B cell (primary cell): ENCODE data around the gene SAMD10. TPM values are rescaled to one million over a fixed set of nuclear protein-coding genes. Genes with fewer than 3 reads are reported as not detected.

ENCODE experiments used
- ATAC-seq: fragments of 200-7000 bp; cut with Tn5 transposase; one replicate; pipeline ENCODE4 v1.10.0; 2021; ENCODE audit warnings: low read depth, mild to moderate bottlenecking, moderate number of reproducible peaks, moderate library complexity
- CTCF ChIA-PET: fragments of 350-600 bp; sonication (Branson Sonifier 250); formaldehyde crosslinking; loops from one replicate; lab custom pipeline; 2021; ENCODE audit warnings: antibody characterized with exemption, inconsistent platforms; lab: Charles Lee
- POLR2A ChIA-PET: fragments of 350-600 bp; sonication (Branson Sonifier 250); formaldehyde crosslinking; loops from one replicate; lab custom pipeline; 2021; ENCODE audit warnings: antibody characterized with exemption; lab: Charles Lee
- DNase-seq: peaks from one replicate; pipeline ENCODE4 v3.0.0; 2013
- H2AFZ ChIP-seq: 2 replicates; pipeline ENCODE4 v1.6.1; 2012; ENCODE audit warnings: mild to moderate bottlenecking, low read depth, low read length; ENCODE audit not compliant: insufficient read depth, poor library complexity, severe bottlenecking
- H3K27ac ChIP-seq, 2 donors: 1 replicate in 1 of 2; 2 replicates in 1 of 2; pipeline ENCODE4 v1.5.1; 2012 to 2013; ENCODE audit warnings: low read length in 2 of 2, mild to moderate bottlenecking in 2 of 2, moderate library complexity in 1 of 2
- H3K27me3 ChIP-seq, 4 experiments: fragments of 200-600 bp in 1 of 4; sonication (generic) in 1 of 4; replicated peaks in 1 of 4; 1 replicate in 2 of 4; 2 replicates in 2 of 4; pipeline versions ENCODE4 v1.6.1 to v1.7.0; 2013 to 2016; ENCODE audit warnings: low read length in 3 of 4, mild to moderate bottlenecking in 2 of 4, mixed read lengths in 1 of 4, moderate library complexity in 1 of 4; ENCODE audit not compliant: insufficient read depth in 4 of 4, control insufficient read depth in 3 of 4; ENCODE audit errors: control extremely low read depth in 1 of 4
- H3K36me3 ChIP-seq, 2 experiments: replicated peaks in 1 of 2; 1 replicate in 1 of 2; 2 replicates in 1 of 2; pipeline versions ENCODE4 v1.6.1 to v1.7.1; 2013; ENCODE audit warnings: low read length in 1 of 2; ENCODE audit not compliant: insufficient read depth in 2 of 2, control insufficient read depth in 1 of 2; ENCODE audit errors: control extremely low read depth in 1 of 2, extremely low read depth in 1 of 2
- H3K4me1 ChIP-seq, 2 donors: fragments of 200-600 bp in 1 of 2; sonication (generic) in 1 of 2; 1 replicate in 1 of 2; 2 replicates in 1 of 2; pipeline versions ENCODE4 v1.5.1 to v1.6.1; 2013 to 2017; ENCODE audit warnings: low read length in 2 of 2; ENCODE audit not compliant: control insufficient read depth in 2 of 2, insufficient read depth in 2 of 2
- H3K4me2 ChIP-seq: replicated peaks from 2 replicates; pipeline ENCODE3; 2012; ENCODE audit warnings: mild to moderate bottlenecking, low read depth, low read length; ENCODE audit not compliant: poor library complexity, severe bottlenecking
- H3K4me3 ChIP-seq, 5 experiments: fragments of 200-600 bp in 1 of 5; sonication (generic) in 1 of 5; 1 replicate in 3 of 5; 2 replicates in 2 of 5; pipeline versions ENCODE4 v1.5.1 to v1.7.0; 2011 to 2016; ENCODE audit warnings: low read length in 4 of 5, mild to moderate bottlenecking in 4 of 5, low read depth in 2 of 5, control low read depth in 1 of 5, moderate library complexity in 1 of 5; ENCODE audit not compliant: insufficient read depth in 1 of 5; ENCODE audit errors: control extremely low read depth in 1 of 5, extremely low read depth in 1 of 5
- H3K79me2 ChIP-seq: fragments of 200-600 bp; sonication (generic); one replicate; pipeline ENCODE4 v1.6.0; 2016; ENCODE audit warnings: low read length; ENCODE audit not compliant: control insufficient read depth, insufficient read depth
- H3K9ac ChIP-seq: fragments of 200-600 bp; sonication (generic); 2 replicates; pipeline ENCODE4 v1.6.1; 2017; ENCODE audit warnings: mild to moderate bottlenecking, low read length, moderate library complexity
- H3K9me3 ChIP-seq, 3 donors: one replicate each; pipeline versions ENCODE4 v1.6.1 to v1.7.1; 2013; ENCODE audit warnings: low read length in 2 of 3; ENCODE audit not compliant: control insufficient read depth in 2 of 3, insufficient read depth in 1 of 3; ENCODE audit errors: control extremely low read depth in 1 of 3
- H4K20me1 ChIP-seq: 2 replicates; pipeline ENCODE4 v1.6.0; 2012; ENCODE audit warnings: mild to moderate bottlenecking, low read length; ENCODE audit not compliant: insufficient read depth, control insufficient read depth, poor library complexity, severe bottlenecking
- H3K27ac Mint-ChIP-seq: one replicate; pipeline ENCODE4 v1.8.0; 2021; ENCODE audit warnings: mixed read lengths
- H3K27me3 Mint-ChIP-seq: one replicate; pipeline ENCODE4 v1.8.0; 2021; ENCODE audit warnings: mixed read lengths
- H3K4me1 Mint-ChIP-seq: one replicate; pipeline ENCODE4 v1.8.0; 2021; ENCODE audit warnings: mixed read lengths
- H3K4me3 Mint-ChIP-seq: one replicate; pipeline ENCODE4 v1.8.0; 2021; ENCODE audit warnings: mixed read lengths
- H3K9me3 Mint-ChIP-seq: one replicate; pipeline ENCODE4 v1.8.0; 2022; ENCODE audit warnings: mixed read lengths; ENCODE audit not compliant: insufficient read depth
- EZH2 ChIP-seq: IDR thresholded peaks from 2 replicates; pipeline ENCODE4 v1.6.1; 2012; ENCODE audit warnings: borderline replicate concordance, low read depth, mild to moderate bottlenecking, moderate library complexity, low read length; ENCODE audit not compliant: insufficient read depth, poor library complexity, severe bottlenecking
- WGBS: methylation state at CpG from one replicate; pipeline ENCODE4 v1.1.5; 2013; ENCODE audit warnings: missing lambda C conversion rate; ENCODE audit not compliant: insufficient coverage; 5-methylcytosine and 5-hydroxymethylcytosine counted together
- intact Hi-C: fragments of 100-400 bp; cut with micrococcal nuclease; formaldehyde crosslinking; loops from one replicate; pipeline ENCODE4 v1.10.0; 2022
- polyA plus RNA-seq: library from polyadenylated mRNA; depleted of rRNA; stranded (reverse); fragments of >200 nt; gene quantifications from 2 replicates; pipeline ENCODE4 v1.2.3, GENCODE V29; 2012
- total RNA-seq, 2 donors: library from RNA; stranded (reverse); fragments of 120-200 nt in 1 of 2; gene quantifications; 1 replicate in 1 of 2; 2 replicates in 1 of 2; pipeline versions ENCODE4 v1.2.3 to v1.2.4, GENCODE V29; 2013 to 2022
- TF ChIP-seq, protein P1 (sequence below): fragments of 200-600 bp; IDR thresholded peaks from one replicate; pipeline ENCODE4 v1.8.0; 2022; ENCODE audit warnings: antibody characterized with exemption, mild to moderate bottlenecking

SAMD10 gene
- total and polyA plus RNA-seq, 2 donors (not counting 1 experiment from before 2014, with no cell fraction given) = 12.7 to 34.2 TPM

DNA sequence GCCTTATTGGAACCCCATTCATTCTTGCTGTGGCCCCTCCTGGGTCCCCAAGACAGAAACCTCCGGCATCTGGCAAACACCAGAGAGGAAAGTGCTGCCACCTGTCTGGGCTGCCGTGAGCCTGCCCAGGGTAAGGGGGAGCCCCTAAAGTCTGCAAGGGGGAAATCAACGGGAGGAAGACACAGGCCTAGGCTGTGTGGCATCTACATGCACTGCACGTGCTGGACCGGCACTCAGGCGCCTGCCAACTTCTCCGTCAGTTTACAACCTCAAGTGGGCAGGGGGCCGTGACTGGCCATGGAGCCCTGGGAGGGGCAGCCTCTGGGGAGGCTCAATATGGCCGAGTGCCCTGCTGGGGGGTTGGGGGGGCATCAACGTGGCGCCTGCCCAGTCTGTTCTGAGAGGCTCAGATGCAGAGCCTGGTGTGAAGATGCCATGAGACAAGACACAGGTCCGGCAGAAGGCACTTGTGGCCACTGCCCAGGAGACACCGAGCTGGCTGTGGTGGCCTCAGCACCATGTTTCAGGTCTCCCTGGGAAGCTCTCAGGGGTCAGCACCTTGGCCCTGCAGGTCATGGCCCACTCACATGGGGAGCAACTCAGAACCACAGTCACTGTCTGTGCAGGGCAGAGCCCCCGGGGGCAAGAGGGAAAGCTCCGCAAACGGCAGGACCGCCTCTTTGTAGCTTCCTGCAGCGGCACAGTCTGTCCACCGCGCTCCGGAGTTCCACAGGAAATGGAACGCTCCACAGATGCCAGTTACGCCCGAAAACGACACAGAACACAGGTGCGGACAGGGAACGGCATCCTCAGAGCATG, 31.6 kb downstream of the SAMD10 start:
- Histone ChIP-seq H3K79me2 (peaks cover 99% of the 10 kb centered on the region), H3K27ac (peak overlapping the region in 1 of 2 donors; percentile 92), H3K27me3 (no peaks in the 10 kb centered on the region), H2AFZ (no peak overlapping the region), H4K20me1 (peaks cover 99% of the 10 kb centered on the region), H3K4me2 (peak overlapping the region; percentile 95), H3K4me1 (peaks cover 53 to 60% of the 10 kb centered on the region in 2 donors), H3K4me3 (peak overlapping the region in 3 of 5 experiments; percentile 8 to 23 (median 21)), H3K36me3 (peaks cover 0 to 34% of the 10 kb centered on the region in 2 experiments), H3K9me3 (no peaks in the 10 kb centered on the region), H3K9ac (peak overlapping the region; percentile 28)
- peaks cover 54% of the 10 kb centered on the region for H3K4me1 Mint-ChIP-seq
- DNase-seq (peak; percentile 69), ATAC-seq (peak; percentile 9)
- intact Hi-C loops = no loop called here
- TF ChIP-seq EZH2 = no peak
- TF ChIP-seq, protein P1, sequence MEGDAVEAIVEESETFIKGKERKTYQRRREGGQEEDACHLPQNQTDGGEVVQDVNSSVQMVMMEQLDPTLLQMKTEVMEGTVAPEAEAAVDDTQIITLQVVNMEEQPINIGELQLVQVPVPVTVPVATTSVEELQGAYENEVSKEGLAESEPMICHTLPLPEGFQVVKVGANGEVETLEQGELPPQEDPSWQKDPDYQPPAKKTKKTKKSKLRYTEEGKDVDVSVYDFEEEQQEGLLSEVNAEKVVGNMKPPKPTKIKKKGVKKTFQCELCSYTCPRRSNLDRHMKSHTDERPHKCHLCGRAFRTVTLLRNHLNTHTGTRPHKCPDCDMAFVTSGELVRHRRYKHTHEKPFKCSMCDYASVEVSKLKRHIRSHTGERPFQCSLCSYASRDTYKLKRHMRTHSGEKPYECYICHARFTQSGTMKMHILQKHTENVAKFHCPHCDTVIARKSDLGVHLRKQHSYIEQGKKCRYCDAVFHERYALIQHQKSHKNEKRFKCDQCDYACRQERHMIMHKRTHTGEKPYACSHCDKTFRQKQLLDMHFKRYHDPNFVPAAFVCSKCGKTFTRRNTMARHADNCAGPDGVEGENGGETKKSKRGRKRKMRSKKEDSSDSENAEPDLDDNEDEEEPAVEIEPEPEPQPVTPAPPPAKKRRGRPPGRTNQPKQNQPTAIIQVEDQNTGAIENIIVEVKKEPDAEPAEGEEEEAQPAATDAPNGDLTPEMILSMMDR = no peak
- H3K27me3 Mint-ChIP-seq = no peaks in the 10 kb centered on the region
- POLR2A ChIA-PET = no interaction called here
- CTCF ChIA-PET = no interaction called here
- 10% methylated on average over 27 of the region's 27 CpGs for WGBS
- H3K27ac Mint-ChIP-seq = peak overlapping the region; percentile 99
- no peaks in the 10 kb centered on the region for H3K9me3 Mint-ChIP-seq
- H3K4me3 Mint-ChIP-seq = peak overlapping the region; percentile 90
